ENCODE data around the gene ALOX15. TPM values are rescaled to one million over a fixed set of nuclear protein-coding genes. Genes with fewer than 3 reads are reported as not detected.

The ALOX15 gene
- total and polyA plus RNA-seq, 10 donors: 0.04 to 2.6 (median 0.70) TPM; not detected in 1

GRCh38 chr17:4593021-4593421, 48.5 kb downstream of the ALOX15 start:
- Histone ChIP-seq H3K4me3 (no peak overlapping the region), H3K36me3 (no peaks in the 10 kb centered on the region), H3K4me1 (peaks cover 0 to 9% (median 3%) of the 10 kb centered on the region in 6 donors), H3K27me3 (replicated peaks in 1 of 7) (peaks cover 0 to 52% (median 0%) of the 10 kb centered on the region in 7 donors), H3K9me3 (no peaks in the 10 kb centered on the region), H3K27ac (no peak overlapping the region)
- no peak for TF ChIP-seq POLR2AphosphoS5 (IDR thresholded peaks at IDR 0.05)
- TF ChIP-seq CTCF (IDR thresholded peaks at IDR 0.05 in 8 of 11, conservative IDR thresholded peaks at IDR 0.05 in 3 of 11): no peak
- TF ChIP-seq POLR2A (IDR thresholded peaks at IDR 0.05): no peak
- WGBS, 5 donors: 77 to 93% (median 86%) methylated on average over 12 to 14 of the region's 14 CpGs
- intact Hi-C loops (cut with DNase I; ENCODE audit: low total_unique reads): no loop called here
- no peak for DNase-seq

DNA sequence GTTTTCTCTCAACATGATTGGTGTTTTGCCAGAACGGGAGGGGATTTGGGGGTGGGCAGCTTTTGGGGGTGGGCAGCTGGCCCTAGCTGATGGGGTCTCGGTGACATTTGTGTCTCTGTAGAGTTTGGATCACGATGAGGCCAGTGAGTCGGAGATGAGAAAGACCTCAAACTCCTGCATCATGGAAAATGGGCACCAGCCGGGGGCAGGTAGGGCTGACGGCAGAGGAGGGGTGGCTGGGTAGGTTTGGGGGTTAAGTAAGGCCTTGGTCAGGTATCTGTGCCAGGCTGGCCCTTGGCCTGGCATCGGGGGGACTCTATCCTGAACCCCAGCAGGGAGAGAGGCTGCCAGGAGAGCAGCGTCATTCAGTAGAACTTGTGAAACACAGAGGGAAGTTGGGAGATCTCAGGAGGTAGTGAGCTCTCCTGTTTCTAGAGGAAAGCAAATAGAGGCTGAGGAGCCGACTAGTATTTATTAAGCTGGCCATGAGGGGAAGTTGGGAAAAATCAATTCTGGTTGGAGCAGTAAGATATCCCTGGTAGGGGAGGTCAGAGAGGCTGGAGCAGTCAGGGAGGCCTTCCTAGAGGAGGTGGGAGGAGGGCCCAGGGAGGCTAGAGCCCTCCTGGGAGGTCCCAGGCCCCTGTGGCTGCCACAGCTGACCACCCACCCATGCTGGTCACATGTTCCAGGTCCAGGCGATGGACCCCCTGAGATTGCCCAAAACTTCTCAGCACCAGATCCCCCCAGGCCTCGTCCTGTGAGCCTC, 49.1 kb downstream of the ALOX15 start:
- Histone ChIP-seq H3K9me3 (no peaks in the 10 kb centered on the region), H3K36me3 (no peaks in the 10 kb centered on the region), H3K4me1 (peaks cover 0 to 9% (median 3%) of the 10 kb centered on the region in 6 donors), H3K27ac (no peak overlapping the region), H3K4me3 (no peak overlapping the region), H3K27me3 (replicated peaks in 1 of 7) (peaks cover 0 to 49% (median 0%) of the 10 kb centered on the region in 7 donors)
- WGBS, 5 donors: 81 to 85% (median 84%) methylated on average over 9 to 11 of the region's 11 CpGs
- DNase-seq: no peak
- no peak for TF ChIP-seq CTCF (IDR thresholded peaks at IDR 0.05 in 8 of 11, conservative IDR thresholded peaks at IDR 0.05 in 3 of 11)
- no peak for TF ChIP-seq POLR2AphosphoS5 (IDR thresholded peaks at IDR 0.05)
- no peak for TF ChIP-seq POLR2A (IDR thresholded peaks at IDR 0.05)
- intact Hi-C loops (cut with DNase I; ENCODE audit: low total_unique reads): no loop called here

GRCh38 chr17:4591529-4591928, 49.9 kb downstream of the ALOX15 start:
- H3K9me3 ChIP-seq: no peaks in the 10 kb centered on the region

More at GRCh38 chr17:4591529-4591928, 49.9 kb downstream of the ALOX15 start:
- intact Hi-C loops (cut with DNase I; ENCODE audit: low total_unique reads): no loop called here
- DNase-seq: no peak
- no peak overlapping the region for H3K27ac ChIP-seq
- TF ChIP-seq POLR2AphosphoS5 (IDR thresholded peaks at IDR 0.05): no peak
- TF ChIP-seq POLR2A (IDR thresholded peaks at IDR 0.05): no peak
- no peak for TF ChIP-seq CTCF (IDR thresholded peaks at IDR 0.05 in 8 of 11, conservative IDR thresholded peaks at IDR 0.05 in 3 of 11)
- no peaks in the 10 kb centered on the region for H3K36me3 ChIP-seq
- peaks cover 0 to 45% (median 0%) of the 10 kb centered on the region in 7 donors for H3K27me3 ChIP-seq (replicated peaks in 1 of 7)
- H3K4me3 ChIP-seq: no peak overlapping the region
- peaks cover 0 to 9% (median 3%) of the 10 kb centered on the region in 6 donors for H3K4me1 ChIP-seq
- WGBS, 5 donors: 70 to 85% (median 78%) methylated on average over 12 of the region's 12 CpGs

Measured in spleen (tissue), 11 donors.